Activated CD4-positive, alpha-beta memory T cell treated with anti-CD3 and anti-CD28 coated beads for 36 hours (primary cell): ENCODE data around the gene SERTM1. TPM values are rescaled to one million over a fixed set of nuclear protein-coding genes. Genes with fewer than 3 reads are reported as not detected.

ENCODE experiments used
- CTCF ChIA-PET: fragments of 350-600 bp; sonication (Branson Sonifier 250); formaldehyde crosslinking; loops from one replicate; lab custom pipeline; 2021; ENCODE audit warnings: antibody characterized with exemption, inconsistent platforms; lab: Charles Lee
- POLR2A ChIA-PET: fragments of 350-600 bp; sonication (Branson Sonifier 250); formaldehyde crosslinking; loops from one replicate; lab custom pipeline; 2021; ENCODE audit warnings: antibody characterized with exemption; lab: Charles Lee
- DNase-seq: peaks from one replicate; pipeline ENCODE4 v3.0.0-alpha.2; 2020
- H3K27ac Mint-ChIP-seq: one replicate; pipeline ENCODE4 v1.8.0; 2021; ENCODE audit warnings: mixed read lengths
- H3K27me3 Mint-ChIP-seq: one replicate; pipeline ENCODE4 v1.8.0; 2021; ENCODE audit warnings: mixed read lengths
- H3K36me3 Mint-ChIP-seq: one replicate; pipeline ENCODE4 v1.8.0; 2021; ENCODE audit warnings: mixed read lengths
- H3K4me1 Mint-ChIP-seq: one replicate; pipeline ENCODE4 v1.8.0; 2021; ENCODE audit warnings: low read depth, mixed read lengths
- H3K4me3 Mint-ChIP-seq: one replicate; pipeline ENCODE4 v1.8.0; 2021; ENCODE audit warnings: mild to moderate bottlenecking, mixed read lengths
- H3K9me3 Mint-ChIP-seq: one replicate; pipeline ENCODE4 v1.8.0; 2021; ENCODE audit warnings: mixed read lengths
- intact Hi-C: fragments of 100-400 bp; cut with micrococcal nuclease; formaldehyde crosslinking; loops from one replicate; pipeline ENCODE4 v1.15.1; 2023
- total RNA-seq, 2 experiments: library from RNA; stranded (reverse); gene quantifications; one replicate each; pipeline ENCODE4 v1.2.3, GENCODE V29; 2021

Gene SERTM1
- total RNA-seq: not detected

GRCh38 chr13:36673838-36674326, at the start of gene SERTM1:
Gene SERTM1 (plus strand): TSS chr13:36674020. CDS start chr13:36695079, 21,059 bp downstream.
- H3K36me3 Mint-ChIP-seq: no peaks in the 10 kb centered on the region
- H3K4me3 Mint-ChIP-seq: no peak within 1 kb of the TSS
- H3K9me3 Mint-ChIP-seq: peaks cover 17% of the 10 kb centered on the region
- no peaks in the 10 kb centered on the region for H3K4me1 Mint-ChIP-seq
- intact Hi-C loops: no loop called here
- CTCF ChIA-PET: no interaction called here
- DNase-seq: no peak
- peaks cover 30% of the 10 kb centered on the region for H3K27me3 Mint-ChIP-seq
- POLR2A ChIA-PET: no interaction called here
- no peak within 1 kb of the TSS for H3K27ac Mint-ChIP-seq

GRCh38 chr13:36628377-36629056, 45.3 kb upstream of the SERTM1 start:
- Mint-ChIP-seq H3K4me3 (no peak overlapping the region), H3K36me3 (no peaks in the 10 kb centered on the region), H3K27ac (no peak overlapping the region), H3K27me3 (no peaks in the 10 kb centered on the region), H3K9me3 (no peaks in the 10 kb centered on the region), H3K4me1 (no peaks in the 10 kb centered on the region)
- CTCF ChIA-PET: no interaction called here
- intact Hi-C loops: no loop called here
- DNase-seq: no peak
- POLR2A ChIA-PET: no interaction called here

- H3K9me3 Mint-ChIP-seq: no peaks in the 10 kb centered on the region
- no peaks in the 10 kb centered on the region for H3K36me3 Mint-ChIP-seq
- intact Hi-C loops: no loop called here
- CTCF ChIA-PET: no interaction called here
- H3K4me1 Mint-ChIP-seq: no peaks in the 10 kb centered on the region
- H3K4me3 Mint-ChIP-seq: no peak overlapping the region
- POLR2A ChIA-PET: no interaction called here
- no peak for DNase-seq
- no peaks in the 10 kb centered on the region for H3K27me3 Mint-ChIP-seq
- no peak overlapping the region for H3K27ac Mint-ChIP-seq
Measured at GRCh38 chr13:36629057-36629385, 44.8 kb upstream of the SERTM1 start.

- Mint-ChIP-seq H3K4me3 (no peak overlapping the region), H3K36me3 (no peaks in the 10 kb centered on the region), H3K27me3 (no peaks in the 10 kb centered on the region), H3K27ac (no peak overlapping the region), H3K9me3 (no peaks in the 10 kb centered on the region), H3K4me1 (no peaks in the 10 kb centered on the region)
- POLR2A ChIA-PET: no interaction called here
- DNase-seq: no peak
- intact Hi-C loops: no loop called here
- CTCF ChIA-PET: no interaction called here
Measured at GRCh38 chr13:36630181-36630803, 43.5 kb upstream of the SERTM1 start.

- intact Hi-C loops: no loop called here
- Mint-ChIP-seq H3K36me3 (no peaks in the 10 kb centered on the region), H3K9me3 (peaks cover 5% of the 10 kb centered on the region), H3K4me1 (no peaks in the 10 kb centered on the region), H3K27ac (no peak overlapping the region), H3K4me3 (no peak overlapping the region), H3K27me3 (no peaks in the 10 kb centered on the region)
- ChIA-PET CTCF (no interaction called here), POLR2A (no interaction called here)
- DNase-seq: no peak
Measured at GRCh38 chr13:36639610-36640009, 34.2 kb upstream of the SERTM1 start.

GRCh38 chr13:36650611-36651010, 23.2 kb upstream of the SERTM1 start:
- no peak for DNase-seq
- Mint-ChIP-seq H3K4me1 (no peaks in the 10 kb centered on the region), H3K36me3 (no peaks in the 10 kb centered on the region), H3K4me3 (no peak overlapping the region), H3K27me3 (no peaks in the 10 kb centered on the region), H3K27ac (no peak overlapping the region), H3K9me3 (peaks cover 8% of the 10 kb centered on the region)
- CTCF ChIA-PET: interaction anchor here (0.8 kb wide), 1 partner anchor 212 kb away, joined by 4 read pairs; no protein-coding TSS in a partner anchor
- intact Hi-C loops: no loop called here
- POLR2A ChIA-PET: no interaction called here

- Mint-ChIP-seq H3K36me3 (no peaks in the 10 kb centered on the region), H3K9me3 (peaks cover 17% of the 10 kb centered on the region), H3K4me3 (no peak overlapping the region), H3K27ac (no peak overlapping the region), H3K27me3 (peaks cover 6% of the 10 kb centered on the region), H3K4me1 (no peaks in the 10 kb centered on the region)
- ChIA-PET POLR2A (no interaction called here), CTCF (no interaction called here)
- intact Hi-C loops: no loop called here
- DNase-seq: no peak
Measured at GRCh38 chr13:36665630-36666029, 8.2 kb upstream of the SERTM1 start.

GRCh38 chr13:36666477-36667229, 7.2 kb upstream of the SERTM1 start:
- Mint-ChIP-seq H3K9me3 (peaks cover 19% of the 10 kb centered on the region), H3K27me3 (peaks cover 6% of the 10 kb centered on the region), H3K4me3 (no peak overlapping the region), H3K27ac (no peak overlapping the region), H3K36me3 (no peaks in the 10 kb centered on the region), H3K4me1 (no peaks in the 10 kb centered on the region)
- no peak for DNase-seq
- intact Hi-C loops: no loop called here
- POLR2A ChIA-PET: no interaction called here
- CTCF ChIA-PET: no interaction called here

GRCh38 chr13:36668316-36668715, 5.5 kb upstream of the SERTM1 start:
- no peak for DNase-seq
- no peak overlapping the region for H3K4me3 Mint-ChIP-seq
- intact Hi-C loops: no loop called here
- peaks cover 19% of the 10 kb centered on the region for H3K9me3 Mint-ChIP-seq
- CTCF ChIA-PET: no interaction called here
- POLR2A ChIA-PET: no interaction called here
- no peaks in the 10 kb centered on the region for H3K36me3 Mint-ChIP-seq
- H3K4me1 Mint-ChIP-seq: no peaks in the 10 kb centered on the region
- H3K27me3 Mint-ChIP-seq: peaks cover 14% of the 10 kb centered on the region
- no peak overlapping the region for H3K27ac Mint-ChIP-seq

GRCh38 chr13:36673352-36673751, 468 bp upstream of the SERTM1 start:
- Mint-ChIP-seq H3K4me1 (no peaks in the 10 kb centered on the region), H3K36me3 (no peaks in the 10 kb centered on the region), H3K27ac (no peak overlapping the region), H3K4me3 (no peak overlapping the region), H3K27me3 (peaks cover 31% of the 10 kb centered on the region), H3K9me3 (peaks cover 19% of the 10 kb centered on the region)
- intact Hi-C loops: no loop called here
- no peak for DNase-seq
- ChIA-PET POLR2A (no interaction called here), CTCF (no interaction called here)

- ChIA-PET CTCF (no interaction called here), POLR2A (no interaction called here)
- Mint-ChIP-seq H3K4me1 (no peaks in the 10 kb centered on the region), H3K9me3 (peaks cover 10% of the 10 kb centered on the region), H3K27me3 (peaks cover 30% of the 10 kb centered on the region), H3K27ac (no peak overlapping the region), H3K36me3 (no peaks in the 10 kb centered on the region), H3K4me3 (no peak overlapping the region)
- DNase-seq: no peak
- intact Hi-C loops: no loop called here
Measured at GRCh38 chr13:36674337-36675212, 755 bp downstream of the SERTM1 start.

GRCh38 chr13:36675213-36675536, 1.4 kb downstream of the SERTM1 start:
- ChIA-PET POLR2A (no interaction called here), CTCF (no interaction called here)
- no peaks in the 10 kb centered on the region for H3K36me3 Mint-ChIP-seq
- H3K9me3 Mint-ChIP-seq: peaks cover 4% of the 10 kb centered on the region
- no peaks in the 10 kb centered on the region for H3K4me1 Mint-ChIP-seq
- H3K4me3 Mint-ChIP-seq: no peak overlapping the region
- no peak overlapping the region for H3K27ac Mint-ChIP-seq
- H3K27me3 Mint-ChIP-seq: peaks cover 30% of the 10 kb centered on the region
- intact Hi-C loops: no loop called here
- no peak for DNase-seq
